Psoas muscle (tissue), 8 donors: ENCODE results near the gene FDX2. TPM values are rescaled to one million over a fixed set of nuclear protein-coding genes. Genes with fewer than 3 reads are reported as not detected.

Experiments
- ATAC-seq, 4 donors: fragments of 200-7000 bp; cut with Tn5 transposase; one replicate each; pipeline ENCODE4 v1.9.1; 2020; ENCODE audit warnings: moderate library complexity in 3 of 4, mild to moderate bottlenecking in 2 of 4
- DNase-seq, 2 donors: peaks; one replicate each; pipeline ENCODE4 v3.0.0-alpha.2; 2020
- H3K27ac ChIP-seq: fragments of 200-600 bp; one replicate; pipeline ENCODE4 v1.8.0; 2022
- H3K27me3 ChIP-seq, 3 donors: fragments of 200-600 bp in 1 of 3; one replicate each; pipeline versions ENCODE4 v1.6.1 to v1.8.0; 2013 to 2022; ENCODE audit warnings: low read length in 2 of 3, mild to moderate bottlenecking in 2 of 3, moderate library complexity in 1 of 3; ENCODE audit not compliant: insufficient read depth in 3 of 3
- H3K36me3 ChIP-seq, 2 donors: fragments of 200-600 bp in 1 of 2; one replicate each; pipeline versions ENCODE4 v1.6.1 to v1.8.0; 2013 to 2022; ENCODE audit warnings: low read depth in 1 of 2, mild to moderate bottlenecking in 1 of 2, moderate library complexity in 1 of 2; ENCODE audit not compliant: insufficient read depth in 1 of 2
- H3K4me1 ChIP-seq: fragments of 200-600 bp; one replicate; pipeline ENCODE4 v1.8.0; 2022
- H3K4me3 ChIP-seq: fragments of 200-600 bp; one replicate; pipeline ENCODE4 v1.8.0; 2022; ENCODE audit warnings: mild to moderate bottlenecking
- H3K9me3 ChIP-seq: fragments of 200-600 bp; one replicate; pipeline ENCODE4 v1.8.0; 2022
- WGBS, 3 donors: extraction: QIAGEN DNeasy Blood & Tissue Kit; methylation state at CpG; one replicate each; pipeline versions ENCODE4 v1.1.6 to v1.1.7; 2013; 5-methylcytosine and 5-hydroxymethylcytosine counted together
- intact Hi-C, 2 donors: fragments of 100-400 bp; cut with DNase I; formaldehyde crosslinking; loops; one replicate each; pipeline versions ENCODE4 v1.11.0 to v1.14.2; 2022
- polyA plus RNA-seq, 3 donors: library from polyadenylated mRNA; stranded (reverse); fragments of 200-250 nt; gene quantifications; one replicate each; pipeline ENCODE4 v1.2.3, GENCODE V29; 2013
- total RNA-seq, 4 donors: library from RNA; stranded (reverse); fragmentation: NEBNext Ultra II Directional in 2 of 4; extraction: Animal tissue kit (Norgen Biotek cat#: 25700) in 2 of 4; gene quantifications; one replicate each; pipeline versions ENCODE4 v1.2.1 to v1.2.4, GENCODE V29; 2021 to 2023
- TF ChIP-seq, protein P1 (sequence below): fragments of 200-600 bp; IDR thresholded peaks from one replicate; pipeline ENCODE4 v1.8.0; 2022; ENCODE audit warnings: antibody characterized with exemption
- donor health status: healthy with polysubstance abuse.
- donor health status: DM: no; HTN: no; CAD: no; lungs with moderate emphysema.
- donor health status: Bipolar disorder and iron deficiency.
- donor health status: healthy.
- donor health status: DM: yes; HTN: yes; CAD: no.
- donor health status: DM: no; HTN: no; CAD: no.
- donor health status: DM: no; HTN: no; CAD: no.
- donor health status: DM: yes; HTN: yes; CAD: no.

The FDX2 gene
- total and polyA plus RNA-seq, 7 donors, result 16.0 to 52.5 (median 21.8) TPM

DNA sequence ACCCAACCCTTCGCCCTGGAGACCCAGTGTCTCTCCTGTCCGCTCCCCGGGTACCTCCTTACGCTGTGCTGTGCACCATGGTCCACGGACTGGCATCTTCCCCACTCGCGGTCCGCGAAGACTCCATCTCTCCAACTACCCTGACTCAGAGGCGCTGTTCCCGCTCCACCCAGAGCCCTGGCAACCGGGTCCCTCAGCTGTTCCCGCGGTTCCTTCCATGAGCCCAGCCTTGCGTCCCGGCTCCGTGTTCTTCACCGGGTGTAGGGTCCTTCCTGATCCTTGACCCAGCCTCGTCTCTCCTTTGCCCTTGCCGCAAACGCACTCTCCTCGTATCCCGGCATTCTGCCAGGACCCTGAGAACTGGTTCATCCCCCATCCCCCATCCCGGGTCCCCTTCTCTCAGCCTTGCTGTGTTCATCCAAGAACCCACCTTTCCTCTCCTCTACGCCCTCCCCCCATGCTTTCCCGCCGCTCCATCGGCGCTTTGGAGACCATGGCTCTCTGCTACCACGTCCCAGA lies 25.4 kb downstream of the FDX2 start:
- Histone ChIP-seq H3K4me1 (peaks cover 43% of the 10 kb centered on the region), H3K36me3 (peaks cover 0 to 6% of the 10 kb centered on the region in 2 donors), H3K27me3 (peaks cover 0 to 92% (median 59%) of the 10 kb centered on the region in 3 donors), H3K9me3 (no peaks in the 10 kb centered on the region), H3K4me3 (peak overlapping the region; percentile 64), H3K27ac (no peak overlapping the region)
- intact Hi-C loops, result no loop called here
- WGBS, 3 donors, result 0 to 2% (median 2%) methylated on average over 30 of the region's 30 CpGs
- ATAC-seq (peak in 2 of 4 donors; percentile 6 to 11), DNase-seq (no peak)
- TF ChIP-seq, protein P1, sequence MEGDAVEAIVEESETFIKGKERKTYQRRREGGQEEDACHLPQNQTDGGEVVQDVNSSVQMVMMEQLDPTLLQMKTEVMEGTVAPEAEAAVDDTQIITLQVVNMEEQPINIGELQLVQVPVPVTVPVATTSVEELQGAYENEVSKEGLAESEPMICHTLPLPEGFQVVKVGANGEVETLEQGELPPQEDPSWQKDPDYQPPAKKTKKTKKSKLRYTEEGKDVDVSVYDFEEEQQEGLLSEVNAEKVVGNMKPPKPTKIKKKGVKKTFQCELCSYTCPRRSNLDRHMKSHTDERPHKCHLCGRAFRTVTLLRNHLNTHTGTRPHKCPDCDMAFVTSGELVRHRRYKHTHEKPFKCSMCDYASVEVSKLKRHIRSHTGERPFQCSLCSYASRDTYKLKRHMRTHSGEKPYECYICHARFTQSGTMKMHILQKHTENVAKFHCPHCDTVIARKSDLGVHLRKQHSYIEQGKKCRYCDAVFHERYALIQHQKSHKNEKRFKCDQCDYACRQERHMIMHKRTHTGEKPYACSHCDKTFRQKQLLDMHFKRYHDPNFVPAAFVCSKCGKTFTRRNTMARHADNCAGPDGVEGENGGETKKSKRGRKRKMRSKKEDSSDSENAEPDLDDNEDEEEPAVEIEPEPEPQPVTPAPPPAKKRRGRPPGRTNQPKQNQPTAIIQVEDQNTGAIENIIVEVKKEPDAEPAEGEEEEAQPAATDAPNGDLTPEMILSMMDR, result no peak

DNA sequence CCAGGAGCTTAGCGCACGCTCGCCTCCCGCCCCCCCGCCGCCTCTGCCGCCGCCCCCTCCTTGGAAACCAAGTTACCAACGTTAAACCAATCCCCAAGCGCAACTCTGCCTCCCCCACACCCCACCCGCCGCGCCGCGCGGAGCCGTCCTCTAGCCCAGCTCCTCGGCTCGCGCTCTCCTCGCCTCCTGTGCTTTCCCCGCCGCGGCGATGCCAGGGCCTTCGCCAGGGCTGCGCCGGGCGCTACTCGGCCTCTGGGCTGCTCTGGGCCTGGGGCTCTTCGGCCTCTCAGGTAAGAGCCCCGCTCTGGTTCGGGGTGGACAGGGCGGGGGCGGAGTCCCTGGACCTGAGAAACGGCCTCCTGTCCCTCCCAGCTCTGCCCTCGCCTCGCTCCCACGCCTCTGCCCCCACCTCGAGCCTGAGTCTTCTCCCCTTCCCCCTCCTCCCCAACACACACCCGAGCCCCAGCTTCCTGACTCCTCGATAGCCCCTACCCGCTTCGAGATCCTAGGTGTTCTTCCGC lies 25.9 kb downstream of the FDX2 start, which contains the start of gene ICAM5:
TSS of gene ICAM5 (plus strand) at position 117 of the 521 bp plus-strand sequence. CDS start at position 209, 92 bp downstream.
- DNase-seq (no peak), ATAC-seq (no peak)
- peaks cover 43% of the 10 kb centered on the region for H3K4me1 ChIP-seq
- intact Hi-C loops, result no loop called here
- WGBS, 3 donors, result 1% methylated on average over 25 to 45 of the region's 45 CpGs
- H3K36me3 ChIP-seq, result peaks cover 0 to 9% of the 10 kb centered on the region in 2 donors
- TF ChIP-seq, protein P1, result no peak
- H3K27me3 ChIP-seq, result peaks cover 0 to 87% (median 54%) of the 10 kb centered on the region in 3 donors
- no peaks in the 10 kb centered on the region for H3K9me3 ChIP-seq
- H3K4me3 ChIP-seq, result peak within 1 kb of the TSS; percentile 64
- H3K27ac ChIP-seq, result no peak within 1 kb of the TSS

DNA sequence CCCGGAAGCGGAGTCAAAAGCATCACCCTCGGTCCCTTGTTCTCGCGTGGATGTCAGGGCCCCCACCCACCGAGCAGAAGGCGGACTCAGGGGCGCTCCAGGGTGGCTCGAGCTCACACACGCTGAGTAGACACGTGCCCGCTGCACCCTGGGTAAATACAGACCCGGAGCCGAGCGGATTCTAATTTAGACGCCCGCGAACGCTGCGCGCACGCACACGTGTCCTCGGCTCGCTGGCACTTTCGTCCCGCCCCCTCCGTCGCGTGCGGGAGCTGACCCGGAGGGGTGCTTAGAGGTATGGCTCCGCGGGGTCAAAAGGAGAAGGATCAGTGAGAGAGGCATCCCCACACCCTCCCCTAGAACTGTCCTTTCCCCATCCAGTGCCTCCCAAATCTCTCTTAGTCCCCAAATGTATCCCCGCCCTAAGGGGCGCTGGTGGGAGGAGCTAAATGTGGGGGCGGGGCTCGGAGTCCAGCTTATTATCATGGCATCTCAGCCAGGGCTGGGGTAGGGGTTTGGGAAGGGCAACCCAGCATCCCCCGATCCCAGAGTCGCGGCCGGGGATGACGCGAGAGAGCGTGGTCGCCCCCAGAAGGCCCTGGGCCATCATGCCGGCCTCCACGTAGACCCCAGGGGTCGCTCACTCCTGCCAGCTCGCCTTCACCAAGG lies 26.5 kb downstream of the FDX2 start:
- H3K4me3 ChIP-seq, result peak overlapping the region; percentile 59
- peaks cover 0 to 81% (median 49%) of the 10 kb centered on the region in 3 donors for H3K27me3 ChIP-seq
- no peaks in the 10 kb centered on the region for H3K9me3 ChIP-seq
- WGBS, 3 donors, result 0 to 2% (median 1%) methylated on average over 42 to 50 of the region's 50 CpGs
- ATAC-seq (peak in 3 of 4 donors; percentile 13 to 21 (median 16)), DNase-seq (peak; percentile 40 to 60)
- H3K4me1 ChIP-seq, result peaks cover 43% of the 10 kb centered on the region
- intact Hi-C loops, result no loop called here
- H3K27ac ChIP-seq, result no peak overlapping the region
- TF ChIP-seq, protein P1, result no peak
- peaks cover 0 to 9% of the 10 kb centered on the region in 2 donors for H3K36me3 ChIP-seq

DNA sequence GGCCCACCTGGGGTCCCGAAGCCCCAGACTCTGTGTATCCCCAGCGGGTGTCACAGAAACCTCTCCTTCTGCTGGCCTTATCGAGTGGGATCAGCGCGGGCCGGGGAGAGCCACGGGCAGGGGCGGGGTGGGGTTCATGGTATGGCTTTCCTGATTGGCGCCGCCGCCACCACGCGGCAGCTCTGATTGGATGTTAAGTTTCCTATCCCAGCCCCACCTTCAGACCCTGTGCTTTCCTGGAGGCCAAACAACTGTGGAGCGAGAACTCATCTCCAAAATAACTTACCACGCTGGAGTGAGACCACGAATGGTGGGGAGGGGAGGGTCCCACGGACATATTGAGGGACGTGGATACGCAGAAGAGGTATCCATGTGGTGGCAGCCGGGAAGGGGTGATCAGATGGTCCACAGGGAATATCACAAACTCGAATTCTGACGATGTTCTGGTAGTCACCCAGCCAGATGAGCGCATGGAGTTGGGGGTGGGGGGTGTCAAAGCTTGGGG lies 27.1 kb downstream of the FDX2 start:
- Histone ChIP-seq H3K27ac (no peak overlapping the region), H3K4me1 (peaks cover 43% of the 10 kb centered on the region), H3K27me3 (peaks cover 0 to 75% (median 44%) of the 10 kb centered on the region in 3 donors), H3K4me3 (peak overlapping the region; percentile 59), H3K9me3 (no peaks in the 10 kb centered on the region), H3K36me3 (peaks cover 0 to 12% of the 10 kb centered on the region in 2 donors)
- TF ChIP-seq, protein P1, result no peak
- no peak for DNase-seq
- 1 to 4% (median 2%) methylated on average over 23 of the region's 23 CpGs for WGBS, 3 donors
- intact Hi-C loops, result no loop called here
- ATAC-seq, result peak in 1 of 4 donors; percentile 32
